Measurements from ENCODE around the gene SYNGAP1.
A peak's percentile ranks its signal among the peaks of the same experiment; 100 is the strongest.

Gene SYNGAP1

GRCh38 chr6:33424855-33425667 is 5.2 kb downstream of the SYNGAP1 start:
- DNase-seq, result no peak

GRCh38 chr6:33425668-33426577 is 6.1 kb downstream of the SYNGAP1 start:
- peak; percentile 74 to 75 for DNase-seq

GRCh38 chr6:33426590-33427511 is 7.0 kb downstream of the SYNGAP1 start:
- peak in 1 of 2 experiments; percentile 25 for DNase-seq

GRCh38 chr6:33427585-33428223 is 7.8 kb downstream of the SYNGAP1 start:
- peak in 1 of 2 experiments; percentile 25 for DNase-seq

GRCh38 chr6:33428224-33428965 is 8.5 kb downstream of the SYNGAP1 start:
- DNase-seq, result peak; percentile 20 to 50

- DNase-seq, result no peak
These were observed 9.3 kb downstream of the SYNGAP1 start for GRCh38 chr6:33428966-33429749.

GRCh38 chr6:33429750-33430052 is 9.8 kb downstream of the SYNGAP1 start:
- DNase-seq, result no peak

GRCh38 chr6:33430334-33430733 is 10.5 kb downstream of the SYNGAP1 start:
- DNase-seq, result no peak

GRCh38 chr6:33430991-33431879 is 11.4 kb downstream of the SYNGAP1 start:
- peak in 1 of 2 experiments; percentile 34 for DNase-seq

GRCh38 chr6:33431880-33432541 is 12.1 kb downstream of the SYNGAP1 start:
- no peak for DNase-seq

GRCh38 chr6:33432546-33432945 is 12.7 kb downstream of the SYNGAP1 start:
- no peak for DNase-seq

GRCh38 chr6:33433001-33433543 is 13.2 kb downstream of the SYNGAP1 start:
- DNase-seq, result no peak

GRCh38 chr6:33433544-33434191 is 13.8 kb downstream of the SYNGAP1 start:
- DNase-seq, result no peak

- no peak for DNase-seq
These were observed 15.1 kb downstream of the SYNGAP1 start for GRCh38 chr6:33434961-33435360.

- DNase-seq, result no peak
These were observed 17.8 kb downstream of the SYNGAP1 start for GRCh38 chr6:33437666-33438065.

- no peak for DNase-seq
These were observed 19.2 kb downstream of the SYNGAP1 start for GRCh38 chr6:33438978-33439594.

- DNase-seq, result no peak
These were observed 20.2 kb downstream of the SYNGAP1 start for GRCh38 chr6:33439956-33440648.
